MM.1S (cell line): ENCODE data around the gene ATP8B1.

Source experiments
- DNase-seq: peaks from one replicate; pipeline ENCODE4 v3.0.0-alpha.2; 2015
- H2AFZ ChIP-seq: fragments of 300-600 bp; sonication (generic); 2 replicates; pipeline ENCODE4 v1.6.0; 2016; ENCODE audit warnings: antibody characterized with exemption, low read length
- H3F3A ChIP-seq: fragments of 300-600 bp; sonication (generic); 2 replicates; pipeline ENCODE4 v1.6.1; 2016; ENCODE audit warnings: mild to moderate bottlenecking, antibody characterized with exemption, low read length, moderate library complexity, mixed read lengths; ENCODE audit not compliant: insufficient read depth
- H3K27ac ChIP-seq: fragments of 300-600 bp; sonication (generic); 2 replicates; pipeline ENCODE4 v1.5.1; 2016; ENCODE audit warnings: mild to moderate bottlenecking, low read length
- H3K27me3 ChIP-seq: fragments of 300-600 bp; sonication (generic); replicated peaks from 2 replicates; pipeline ENCODE4 v1.6.0; 2016; ENCODE audit warnings: low read length; ENCODE audit not compliant: insufficient read depth
- H3K36me3 ChIP-seq: fragments of 300-600 bp; sonication (generic); replicated peaks from 2 replicates; pipeline ENCODE4 v1.6.1; 2016; ENCODE audit warnings: mild to moderate bottlenecking, low read length, mixed read lengths; ENCODE audit not compliant: insufficient read depth
- H3K4me1 ChIP-seq: fragments of 300-600 bp; sonication (generic); 2 replicates; pipeline ENCODE4 v1.6.1; 2016; ENCODE audit warnings: low read length, mixed read lengths
- H3K4me2 ChIP-seq: fragments of 300-600 bp; sonication (generic); 2 replicates; pipeline ENCODE4 v1.6.0; 2016; ENCODE audit warnings: low read depth, low read length
- H3K4me3 ChIP-seq: fragments of 300-600 bp; sonication (generic); 2 replicates; pipeline ENCODE4 v1.5.1; 2016; ENCODE audit warnings: low read length, mixed read lengths
- H3K79me2 ChIP-seq: fragments of 300-600 bp; sonication (generic); 2 replicates; pipeline ENCODE4 v1.6.1; 2016; ENCODE audit warnings: mixed run types, low read length, mixed read lengths
- H3K9ac ChIP-seq: fragments of 300-600 bp; sonication (generic); 2 replicates; pipeline ENCODE4 v1.6.1; 2016; ENCODE audit warnings: low read length, mixed read lengths
- H3K9me2 ChIP-seq: fragments of 300-600 bp; sonication (generic); replicated peaks from 2 replicates; pipeline ENCODE4 v1.6.1; 2016; ENCODE audit warnings: mild to moderate bottlenecking, low read length, mixed read lengths; ENCODE audit not compliant: insufficient read depth
- H3K9me3 ChIP-seq: fragments of 300-600 bp; sonication (generic); replicated peaks from 2 replicates; pipeline ENCODE4 v1.6.1; 2016; ENCODE audit warnings: mild to moderate bottlenecking, low read length, mixed read lengths; ENCODE audit not compliant: insufficient read depth
- H4K20me1 ChIP-seq: fragments of 300-600 bp; sonication (generic); 2 replicates; pipeline ENCODE4 v1.6.1; 2016; ENCODE audit warnings: mild to moderate bottlenecking, low read length, moderate library complexity, mixed read lengths; ENCODE audit not compliant: insufficient read depth
- CTCF ChIP-seq: fragments of 300-600 bp; sonication (generic); IDR thresholded peaks from 2 replicates; pipeline ENCODE4 v1.5.1; 2016; ENCODE audit warnings: antibody characterized with exemption, low read length, mixed read lengths
- EZH2 ChIP-seq: fragments of 300-600 bp; sonication (generic); optimal IDR thresholded peaks from 2 replicates; pipeline ENCODE3; 2017; ENCODE audit warnings: low read depth, mild to moderate bottlenecking, antibody characterized with exemption, low read length, mixed read lengths
- EZH2phosphoT487 ChIP-seq: fragments of 300-600 bp; sonication (generic); IDR thresholded peaks from 2 replicates; pipeline ENCODE4 v1.6.1; 2018; ENCODE audit warnings: antibody characterized with exemption, low read length

Gene ATP8B1

GRCh38 chr18:57733861-57734260 is 69.3 kb downstream of the ATP8B1 start:
- Histone ChIP-seq H3K27ac (no peak overlapping the region), H4K20me1 (no peaks in the 10 kb centered on the region), H3K9ac (no peak overlapping the region), H3K4me2 (no peak overlapping the region), H3K9me2 (no peaks in the 10 kb centered on the region), H3K4me1 (no peaks in the 10 kb centered on the region), H3F3A (no peaks in the 10 kb centered on the region), H3K36me3 (no peaks in the 10 kb centered on the region), H2AFZ (no peak overlapping the region), H3K79me2 (no peaks in the 10 kb centered on the region), H3K27me3 (no peaks in the 10 kb centered on the region), H3K4me3 (no peak overlapping the region), H3K9me3 (no peaks in the 10 kb centered on the region)
- DNase-seq: no peak
- no peak for TF ChIP-seq CTCF
- TF ChIP-seq EZH2phosphoT487: no peak
- TF ChIP-seq EZH2: no peak

DNA sequence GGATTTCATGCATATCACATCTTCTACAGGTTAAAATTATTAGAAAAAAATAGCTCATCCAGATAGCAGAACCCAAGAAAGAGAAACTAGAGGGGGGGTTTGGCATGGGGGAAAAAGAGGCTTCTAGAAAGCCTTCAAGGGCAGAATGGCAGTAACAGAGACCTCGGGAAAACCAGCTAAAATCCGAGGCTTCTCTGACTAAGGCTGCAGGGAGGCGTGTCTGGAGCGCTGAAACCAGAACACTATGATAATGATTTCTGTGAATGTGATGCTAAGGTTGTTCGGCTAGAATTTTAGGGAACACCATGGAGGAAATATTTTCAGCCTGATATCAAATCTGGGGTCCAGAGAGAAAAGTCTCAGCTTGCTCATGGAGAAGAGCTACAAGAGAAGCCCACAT is 73.0 kb downstream of the ATP8B1 start:
- Histone ChIP-seq H3F3A (no peaks in the 10 kb centered on the region), H3K36me3 (no peaks in the 10 kb centered on the region), H3K4me1 (no peaks in the 10 kb centered on the region), H4K20me1 (no peaks in the 10 kb centered on the region), H3K9ac (no peak overlapping the region), H3K4me3 (no peak overlapping the region), H3K9me3 (no peaks in the 10 kb centered on the region), H3K79me2 (no peaks in the 10 kb centered on the region), H2AFZ (no peak overlapping the region), H3K4me2 (no peak overlapping the region), H3K27me3 (no peaks in the 10 kb centered on the region), H3K27ac (no peak overlapping the region), H3K9me2 (no peaks in the 10 kb centered on the region)
- TF ChIP-seq EZH2 (no peak), EZH2phosphoT487 (no peak), CTCF (no peak)
- DNase-seq: no peak

- Histone ChIP-seq H3K4me3 (no peak overlapping the region), H3K9me3 (no peaks in the 10 kb centered on the region), H3K4me1 (no peaks in the 10 kb centered on the region), H3K27ac (no peak overlapping the region), H3K4me2 (no peak overlapping the region), H3F3A (no peaks in the 10 kb centered on the region), H3K27me3 (no peaks in the 10 kb centered on the region), H2AFZ (no peak overlapping the region), H3K9ac (no peak overlapping the region), H3K79me2 (no peaks in the 10 kb centered on the region), H3K36me3 (no peaks in the 10 kb centered on the region), H3K9me2 (no peaks in the 10 kb centered on the region), H4K20me1 (no peaks in the 10 kb centered on the region)
- TF ChIP-seq EZH2: no peak
- TF ChIP-seq CTCF: no peak
- no peak for TF ChIP-seq EZH2phosphoT487
- DNase-seq: no peak
Measured at GRCh38 chr18:57728941-57729511, 74.1 kb downstream of the ATP8B1 start.
